ENCODE results near the gene GLG1. TPM values are rescaled to one million over a fixed set of nuclear protein-coding genes. Genes with fewer than 3 reads are reported as not detected.

The GLG1 gene
- total and polyA plus RNA-seq, 5 experiments from 2014 or later = 137 to 210 (median 192) TPM

DNA sequence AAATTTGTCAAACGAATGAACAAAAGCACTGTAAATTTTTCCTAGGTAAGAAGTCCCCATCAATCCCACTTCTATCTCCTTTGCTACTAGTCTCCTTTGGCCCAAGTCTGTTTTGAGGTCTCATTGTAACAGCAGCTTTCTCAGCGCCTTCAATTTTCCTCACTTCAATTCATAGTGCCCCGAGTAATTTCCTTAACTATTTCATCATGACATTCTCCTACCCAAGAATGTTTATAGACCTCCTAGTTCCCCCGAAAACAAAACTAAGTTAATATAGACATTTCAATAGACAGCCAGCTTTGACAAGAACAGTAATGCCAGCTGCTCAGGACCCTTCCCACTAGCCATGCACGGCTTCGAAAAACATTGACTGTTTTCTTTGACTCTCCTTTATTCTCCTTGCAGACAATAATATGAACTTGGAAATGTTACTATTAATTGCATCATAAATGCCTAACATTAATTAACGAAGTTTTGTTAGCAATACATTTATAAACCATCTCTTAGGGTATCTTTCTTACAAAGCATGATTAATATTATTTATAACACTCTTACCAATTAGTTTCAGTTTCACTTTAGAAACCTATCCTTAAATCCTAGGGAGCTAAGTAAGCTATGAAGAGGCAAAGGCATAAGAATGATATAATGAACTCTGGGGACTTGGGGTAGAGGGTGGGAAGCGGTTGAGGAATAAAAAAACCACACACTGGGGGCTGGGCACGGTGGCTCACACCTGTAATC is 22.8 kb downstream of the GLG1 start:
- H3K36me3 Mint-ChIP-seq = peaks cover 0 to 59% (median 3%) of the 10 kb centered on the region in 3 donors
- peaks cover 33 to 91% (median 88%) of the 10 kb centered on the region in 4 donors for H3K4me1 Mint-ChIP-seq
- peak overlapping the region in 9 of 10 donors; percentile 17 to 86 (median 46) for H3K27ac Mint-ChIP-seq

DNA sequence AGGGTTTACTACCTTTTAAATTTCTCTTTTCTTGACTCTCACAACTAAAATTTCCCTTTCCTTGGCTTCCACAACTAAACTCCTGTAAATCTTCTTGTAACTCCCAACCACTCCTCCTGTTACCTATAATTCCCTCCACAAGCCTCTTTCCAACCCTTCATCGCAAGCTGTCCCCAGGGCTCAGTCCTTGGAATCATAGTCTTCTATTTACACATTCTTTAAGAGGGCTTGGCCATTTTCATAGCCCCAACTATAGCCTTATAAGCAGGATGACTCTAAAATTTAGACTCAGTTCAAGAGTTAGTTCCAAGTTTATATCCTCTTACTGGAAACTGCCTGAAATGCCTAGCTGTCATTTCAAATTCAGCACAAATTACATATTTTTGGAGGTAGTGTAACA is 23.9 kb downstream of the GLG1 start:
- no peaks in the 10 kb centered on the region for H3K9me3 Mint-ChIP-seq
- no peak for ATAC-seq
- H3K36me3 Mint-ChIP-seq = peaks cover 0 to 51% (median 0%) of the 10 kb centered on the region in 3 donors
- H3K27ac Mint-ChIP-seq = peak overlapping the region in 8 of 10 donors; percentile 14 to 73 (median 43)
- H3K4me3 Mint-ChIP-seq = peak overlapping the region in 7 of 10 donors; percentile 0 to 46 (median 16)
- no peaks in the 10 kb centered on the region for H3K27me3 Mint-ChIP-seq
- peaks cover 39 to 94% (median 90%) of the 10 kb centered on the region in 4 donors for H3K4me1 Mint-ChIP-seq
- POLR2A ChIA-PET = interaction anchor here (0.6 to 1.8 kb wide), 2 partner anchors 24 to 84 kb away, joined by 4 to 6 read pairs; partner anchors contain the start of genes GLG1 and RFWD3
- DNase-seq = no peak

More for the DNA sequence above, 22.8 kb downstream of the GLG1 start:
- no peak for ATAC-seq
- no peaks in the 10 kb centered on the region for H3K9me3 Mint-ChIP-seq
- no peak for DNase-seq
- H3K27me3 Mint-ChIP-seq = no peaks in the 10 kb centered on the region
- POLR2A ChIA-PET = interaction anchor here (1.8 kb wide), 1 partner anchor 23 kb away, joined by 6 read pairs; the partner anchor contains the start of gene GLG1
- H3K4me3 Mint-ChIP-seq = peak overlapping the region in 9 of 10 donors; percentile 7 to 57 (median 16)

DNA sequence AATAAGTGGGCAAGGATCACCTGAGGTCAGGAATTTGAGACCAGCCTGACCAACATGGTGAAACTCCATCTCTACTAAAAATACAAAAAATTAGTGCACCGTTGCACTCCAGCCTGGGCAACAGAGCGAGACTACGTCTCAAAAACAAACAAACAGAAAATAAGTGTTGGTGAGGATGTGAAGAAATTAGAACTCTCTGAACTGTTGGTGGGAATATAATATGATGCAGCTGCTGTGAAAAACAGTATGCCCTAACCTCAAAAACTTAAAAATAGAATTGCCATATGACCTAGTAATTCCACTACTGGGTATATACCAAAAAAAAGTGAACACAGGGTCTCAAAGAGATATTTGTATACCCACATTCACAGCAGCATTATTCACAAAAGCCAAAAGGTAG is 26.1 kb downstream of the GLG1 start:
- Mint-ChIP-seq H3K4me3 (peak overlapping the region in 7 of 10 donors; percentile 31 to 61 (median 44)), H3K9me3 (no peaks in the 10 kb centered on the region), H3K27ac (peak overlapping the region in 9 of 10 donors; percentile 53 to 81 (median 65)), H3K4me1 (peaks cover 31 to 93% (median 84%) of the 10 kb centered on the region in 4 donors), H3K36me3 (peaks cover 0 to 39% (median 0%) of the 10 kb centered on the region in 3 donors), H3K27me3 (no peaks in the 10 kb centered on the region)
- DNase-seq (no peak), ATAC-seq (no peak)
- POLR2A ChIA-PET = no interaction called here

DNA sequence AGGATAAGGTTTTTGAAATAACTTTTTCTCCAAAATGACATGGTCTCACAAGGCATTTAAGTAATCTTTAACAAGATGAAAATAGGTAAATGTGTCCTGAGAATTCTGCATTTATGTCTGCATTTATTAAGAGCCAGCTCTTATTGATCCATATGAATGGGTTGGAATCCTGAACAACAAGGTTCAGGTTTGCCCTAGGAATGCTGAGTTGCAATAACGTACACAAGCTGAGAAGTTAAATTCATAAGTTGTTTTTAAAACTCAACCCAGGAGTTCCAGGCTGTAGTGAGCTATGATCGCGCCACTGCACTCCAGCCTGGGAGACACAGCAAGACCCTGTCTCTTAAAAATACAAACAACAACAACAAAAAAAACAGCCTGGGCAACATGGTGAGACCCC is 28.1 kb downstream of the GLG1 start:
- ATAC-seq = no peak
- Mint-ChIP-seq H3K27me3 (no peaks in the 10 kb centered on the region), H3K27ac (peak overlapping the region in 8 of 10 donors; percentile 11 to 84 (median 48)), H3K9me3 (no peaks in the 10 kb centered on the region), H3K4me3 (peak overlapping the region in 1 of 10 donors; percentile 24), H3K4me1 (peaks cover 27 to 92% (median 84%) of the 10 kb centered on the region in 4 donors), H3K36me3 (peaks cover 0 to 34% (median 5%) of the 10 kb centered on the region in 3 donors)
- POLR2A ChIA-PET = interaction anchor here (1.2 kb wide), 1 partner anchor 28 kb away, joined by 4 read pairs; the partner anchor contains the start of gene GLG1
- no peak for DNase-seq

DNA sequence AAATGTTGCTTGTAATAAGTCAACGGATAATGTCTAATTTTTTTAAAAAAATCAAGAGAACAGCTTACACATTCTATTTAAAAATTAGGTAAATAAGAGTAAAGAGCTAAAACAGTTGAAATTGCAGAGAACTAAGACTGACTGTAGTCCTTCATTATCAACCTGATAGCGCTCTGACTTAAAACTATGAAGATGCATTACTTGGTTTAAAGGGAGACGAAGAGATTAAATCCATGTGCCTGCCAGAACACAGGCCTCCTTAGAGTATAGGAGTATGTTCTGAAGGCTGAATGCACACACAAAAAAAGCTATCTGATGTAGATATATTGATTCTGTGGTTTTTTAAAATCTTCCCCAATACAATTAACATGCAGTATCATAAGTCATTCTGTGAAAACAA is 28.5 kb downstream of the GLG1 start:
- POLR2A ChIA-PET = interaction anchor here (1.2 kb wide), 1 partner anchor 28 kb away, joined by 4 read pairs; the partner anchor contains the start of gene GLG1
- Mint-ChIP-seq H3K36me3 (peaks cover 0 to 30% (median 5%) of the 10 kb centered on the region in 3 donors), H3K27ac (peak overlapping the region in 7 of 10 donors; percentile 11 to 84 (median 58)), H3K4me1 (peaks cover 26 to 92% (median 83%) of the 10 kb centered on the region in 4 donors), H3K27me3 (no peaks in the 10 kb centered on the region), H3K4me3 (peak overlapping the region in 2 of 10 donors; percentile 28 to 30), H3K9me3 (no peaks in the 10 kb centered on the region)
- no peak for DNase-seq
- no peak for ATAC-seq

DNA sequence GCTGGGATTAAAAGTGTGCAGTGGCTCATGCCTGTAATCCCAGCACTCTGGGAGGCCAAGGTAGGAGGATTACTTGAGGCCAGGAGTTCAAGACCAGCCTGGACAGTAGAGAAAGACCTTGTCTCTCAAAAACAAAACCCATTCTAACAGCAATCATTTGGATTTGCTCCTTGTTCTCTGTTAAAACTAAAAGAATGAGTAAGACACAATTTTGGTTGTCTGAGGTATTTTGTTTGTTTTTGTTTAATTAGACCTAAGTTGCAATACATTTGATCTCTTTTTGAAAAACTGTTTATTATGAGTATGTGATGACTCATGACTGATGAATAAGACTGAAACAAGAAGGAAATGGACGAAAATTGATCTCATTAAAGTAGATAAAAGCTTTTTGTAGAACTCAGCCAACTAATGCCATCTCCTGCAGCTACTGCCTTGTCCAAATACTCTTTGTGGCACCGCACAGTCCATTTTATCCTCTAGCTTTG is 29.0 kb downstream of the GLG1 start:
- DNase-seq (no peak), ATAC-seq (no peak)
- Mint-ChIP-seq H3K27me3 (no peaks in the 10 kb centered on the region), H3K36me3 (peaks cover 0 to 28% (median 5%) of the 10 kb centered on the region in 3 donors), H3K4me1 (peaks cover 26 to 91% (median 80%) of the 10 kb centered on the region in 4 donors), H3K27ac (peak overlapping the region in 7 of 10 donors; percentile 1 to 84 (median 78)), H3K4me3 (peak overlapping the region in 3 of 10 donors; percentile 8 to 42 (median 30)), H3K9me3 (no peaks in the 10 kb centered on the region)
- POLR2A ChIA-PET = interaction anchor here (1.2 to 1.3 kb wide), 2 partner anchors 29 kb away, joined by 4 to 9 read pairs; partner anchors contain the start of gene GLG1

DNA sequence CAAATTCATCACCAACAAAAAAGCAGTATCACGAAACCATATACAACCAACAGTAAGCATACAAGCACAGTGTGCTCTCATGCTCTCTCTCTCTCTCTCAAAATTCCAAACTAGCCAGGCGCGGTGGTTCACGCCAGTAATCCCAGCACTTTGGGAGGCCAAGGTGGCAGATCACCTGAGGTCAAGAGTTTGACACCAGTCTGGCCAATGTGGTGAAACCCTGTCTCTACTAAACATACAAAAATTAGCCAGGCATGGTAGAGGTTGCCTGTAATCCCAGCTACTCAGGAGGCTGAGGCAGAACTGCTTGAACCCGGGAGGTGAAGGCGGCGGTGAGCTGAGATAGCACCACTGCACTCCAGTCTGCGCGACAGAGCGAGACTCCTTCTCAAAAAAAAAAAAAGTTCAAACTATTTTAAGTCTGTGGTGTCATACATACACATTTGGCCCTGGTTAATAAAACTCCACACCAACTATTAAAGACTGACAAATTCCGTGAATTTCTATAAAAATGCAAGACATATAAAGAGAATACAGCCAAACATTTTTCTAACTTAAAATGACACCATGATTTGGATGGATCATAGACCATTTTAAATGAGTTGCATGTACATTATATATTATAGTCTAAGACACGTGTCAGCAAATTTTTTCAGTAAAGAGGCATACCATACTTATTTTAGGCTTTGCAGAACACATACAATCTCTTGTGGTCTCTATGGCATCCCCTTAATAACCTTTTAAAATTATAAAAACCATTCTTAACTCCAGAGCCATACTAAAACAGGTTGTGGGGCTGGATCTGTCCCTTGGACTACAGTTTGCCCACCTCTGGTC is 30.9 kb downstream of the GLG1 start:
- Mint-ChIP-seq H3K4me1 (peaks cover 31 to 93% (median 82%) of the 10 kb centered on the region in 4 donors), H3K27me3 (no peaks in the 10 kb centered on the region), H3K9me3 (no peaks in the 10 kb centered on the region), H3K27ac (peak overlapping the region in 8 of 10 donors; percentile 21 to 90 (median 54)), H3K4me3 (peak overlapping the region in 4 of 10 donors; percentile 2 to 38 (median 14)), H3K36me3 (peaks cover 0 to 29% (median 5%) of the 10 kb centered on the region in 3 donors)
- ATAC-seq (no peak), DNase-seq (no peak)
- POLR2A ChIA-PET = no interaction called here

DNA sequence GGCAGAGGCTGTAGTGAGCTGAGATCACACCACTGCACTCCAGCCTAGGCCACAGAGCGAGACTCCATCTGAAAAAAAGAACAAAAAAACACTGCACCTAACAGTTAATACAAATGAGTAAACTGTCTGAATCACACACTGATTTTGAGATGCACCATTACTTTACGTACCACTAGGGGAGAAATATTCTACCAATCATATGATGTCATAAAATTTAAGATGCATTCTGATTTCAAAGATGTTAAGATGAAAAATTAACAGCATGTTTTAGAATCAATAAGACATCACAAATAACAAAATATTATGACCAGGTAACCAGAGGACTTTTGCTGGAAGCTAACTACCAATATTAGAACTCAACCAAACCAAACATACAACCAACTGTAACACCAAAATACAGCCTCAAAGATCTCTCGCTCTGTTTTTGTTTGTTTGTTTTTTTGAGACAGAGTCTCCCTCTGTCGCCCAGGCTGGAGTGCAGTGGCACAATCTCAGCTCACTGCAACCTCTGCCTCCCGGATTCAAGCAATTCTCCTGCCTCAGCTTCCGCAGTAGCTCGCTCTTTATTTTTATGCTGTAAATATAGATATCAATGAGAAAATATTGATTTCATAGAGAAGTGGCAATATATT is 31.6 kb downstream of the GLG1 start:
- Mint-ChIP-seq H3K9me3 (no peaks in the 10 kb centered on the region), H3K36me3 (peaks cover 0 to 27% (median 5%) of the 10 kb centered on the region in 3 donors), H3K4me3 (peak overlapping the region in 3 of 10 donors; percentile 2 to 10 (median 7)), H3K4me1 (peaks cover 29 to 93% (median 82%) of the 10 kb centered on the region in 4 donors), H3K27me3 (no peaks in the 10 kb centered on the region), H3K27ac (peak overlapping the region in 8 of 10 donors; percentile 21 to 90 (median 68))
- no peak for ATAC-seq
- DNase-seq = no peak
- POLR2A ChIA-PET = no interaction called here

DNA sequence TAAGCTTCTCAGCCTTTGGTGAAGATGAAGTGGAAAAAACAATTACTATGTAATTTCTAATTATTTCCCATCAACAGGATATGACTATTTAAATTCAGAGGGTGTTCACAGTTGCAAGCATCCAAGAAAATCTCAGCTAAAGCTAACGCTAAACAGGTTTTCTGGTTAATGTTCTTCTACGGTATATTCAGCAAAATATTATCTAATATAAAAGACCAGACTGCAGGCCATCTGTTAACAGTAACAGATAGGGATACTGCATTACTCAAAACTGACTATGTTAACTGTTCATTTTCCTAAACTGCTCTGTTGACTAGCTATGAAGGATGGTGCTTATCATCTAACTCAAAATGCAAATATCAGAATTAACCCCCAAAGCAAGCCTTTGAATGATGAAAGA is 32.8 kb downstream of the GLG1 start:
- POLR2A ChIA-PET = interaction anchor here (0.6 to 0.8 kb wide), 2 partner anchors 23 to 28 kb away, joined by 3 to 4 read pairs; no protein-coding TSS in a partner anchor
- Mint-ChIP-seq H3K4me3 (peak overlapping the region in 4 of 10 donors; percentile 30 to 43 (median 38)), H3K27ac (peak overlapping the region in 7 of 10 donors; percentile 49 to 75 (median 68)), H3K27me3 (no peaks in the 10 kb centered on the region), H3K36me3 (peaks cover 0 to 19% (median 5%) of the 10 kb centered on the region in 3 donors), H3K9me3 (no peaks in the 10 kb centered on the region), H3K4me1 (peaks cover 31 to 90% (median 80%) of the 10 kb centered on the region in 4 donors)
- no peak for ATAC-seq
- no peak for DNase-seq

DNA sequence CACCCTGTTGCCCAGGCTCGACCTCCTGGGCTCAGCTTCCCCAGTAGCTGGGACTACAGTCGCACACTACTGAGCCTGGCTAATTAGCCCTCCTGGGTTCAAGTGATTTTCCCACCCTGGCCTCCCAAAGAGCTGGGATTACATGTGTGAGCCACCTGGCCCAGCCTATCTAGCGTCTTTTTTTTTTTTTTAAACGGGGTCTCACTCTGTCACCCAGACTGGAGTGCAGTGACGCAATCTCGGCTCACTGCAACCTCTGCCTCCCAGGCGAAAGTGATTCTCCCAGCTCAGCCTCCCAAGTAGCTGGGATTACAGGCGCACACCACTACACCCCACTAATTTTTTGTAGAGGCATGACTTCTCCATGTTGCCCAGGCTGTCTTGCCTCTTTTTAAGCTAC is 33.3 kb downstream of the GLG1 start:
- DNase-seq (no peak), ATAC-seq (no peak)
- Mint-ChIP-seq H3K27ac (peak overlapping the region in 8 of 10 donors; percentile 31 to 72 (median 60)), H3K36me3 (peaks cover 0 to 19% (median 5%) of the 10 kb centered on the region in 3 donors), H3K4me1 (peaks cover 28 to 90% (median 79%) of the 10 kb centered on the region in 4 donors), H3K4me3 (peak overlapping the region in 4 of 10 donors; percentile 5 to 37 (median 27)), H3K27me3 (no peaks in the 10 kb centered on the region), H3K9me3 (no peaks in the 10 kb centered on the region)
- POLR2A ChIA-PET = interaction anchor here (0.6 to 0.8 kb wide), 3 partner anchors 23 to 32 kb away, joined by 3 to 4 read pairs (median 4); no protein-coding TSS in a partner anchor

Data from naive thymus-derived CD8-positive, alpha-beta T cell (primary cell).